Measurements from ENCODE around the gene GATD1. TPM values are rescaled to one million over a fixed set of nuclear protein-coding genes. Genes with fewer than 3 reads are reported as not detected.

GATD1 gene
- total RNA-seq, 1 experiment from 2014 or later = 81.3 TPM

GRCh38 chr11:725624-726202 is 51.6 kb downstream of the GATD1 start:
- no peak for DNase-seq (ENCODE audit: low spot score)
- Histone ChIP-seq H3K4me3 (ENCODE audit: low read depth, low read length, poor library complexity, severe bottlenecking) (peak overlapping the region; percentile 27), H3K27ac (ENCODE audit: low read depth, low read length, poor library complexity, severe bottlenecking) (no peak overlapping the region), H3K27me3 (replicated peaks; ENCODE audit: insufficient read depth, low read depth, low read length, poor library complexity) (peaks cover 27% of the 10 kb centered on the region), H3K36me3 (ENCODE audit: insufficient read depth, low read length, poor library complexity, severe bottlenecking) (no peaks in the 10 kb centered on the region), H3K4me1 (ENCODE audit: insufficient read depth, low read length, poor library complexity, severe bottlenecking) (no peaks in the 10 kb centered on the region), H3K9me3 (ENCODE audit: low read depth, low read length, poor library complexity, severe bottlenecking) (no peaks in the 10 kb centered on the region)
- intact Hi-C loops (cut with micrococcal nuclease; ENCODE audit: unreplicated experiment) = loop anchor here (10.0 kb wide), 1 partner anchor 171 kb away; no protein-coding TSS in a partner anchor
- POLR2A ChIA-PET (ENCODE audit: low non-redundant PET) = no interaction called here
- CTCF ChIA-PET = interaction anchor here (0.6 to 1.0 kb wide), 2 partner anchors 30 to 62 kb away, joined by 3 to 7 read pairs; partner anchors contain the start of gene TMEM80
- BruUV-seq (replicated peaks) = no TSS peak
- TF ChIP-seq EZH2 (IDR thresholded peaks at IDR 0.05; ENCODE audit: borderline replicate concordance, low read depth, low read length, poor library complexity, severe bottlenecking) = no peak
- no peak for TF ChIP-seq CTCF (conservative IDR thresholded peaks at IDR 0.05; ENCODE audit: low read depth, low read length)

- CTCF ChIA-PET = interaction anchor here (0.6 kb wide), 1 partner anchor 112 kb away, joined by 3 read pairs; no protein-coding TSS in a partner anchor
These were observed 52.4 kb downstream of the GATD1 start for GRCh38 chr11:724778-725386.

DNA sequence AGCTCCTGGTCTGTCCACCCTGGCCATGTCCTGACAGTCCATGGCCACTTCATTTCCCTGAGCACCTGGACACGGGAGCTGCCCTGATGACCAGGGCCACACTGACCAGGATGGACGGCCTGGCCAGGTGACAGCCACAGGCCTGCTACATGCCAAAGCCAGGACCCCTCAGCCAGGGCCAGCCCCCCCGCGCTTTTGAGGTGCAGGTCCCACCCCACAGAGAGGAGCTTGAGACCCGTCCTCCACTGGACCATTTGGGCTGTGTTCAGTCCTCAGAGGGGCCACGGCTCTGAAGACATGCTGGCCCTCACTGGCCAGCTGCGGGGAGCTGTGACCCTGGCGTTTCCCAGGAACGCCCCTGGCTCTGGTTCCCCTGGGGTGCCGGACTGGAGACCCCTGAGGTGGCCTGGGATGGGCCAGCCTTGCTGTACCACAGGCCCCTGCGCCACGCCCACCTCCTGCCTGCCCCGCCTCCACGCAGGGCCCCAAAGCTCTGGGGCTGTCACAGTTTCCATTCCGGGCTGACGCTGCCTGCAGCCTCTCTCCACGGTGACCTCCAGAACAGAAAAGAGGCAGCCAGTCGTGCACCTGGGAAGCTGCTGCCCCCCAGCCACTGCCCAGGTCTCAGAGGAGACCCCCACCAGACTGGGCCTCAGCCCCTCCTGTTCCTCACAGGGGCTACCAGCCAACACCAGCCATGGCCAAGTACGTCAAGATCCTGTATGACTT is 53.1 kb downstream of the GATD1 start:
- intact Hi-C loops (cut with micrococcal nuclease; ENCODE audit: unreplicated experiment) = loop anchor here (5.0 to 10.0 kb wide), 2 partner anchors 62 to 169 kb away; no protein-coding TSS in a partner anchor
- no peak for DNase-seq (ENCODE audit: low spot score)
- ChIA-PET POLR2A (ENCODE audit: low non-redundant PET) (interaction anchor here (0.6 kb wide), 1 partner anchor 12 kb away, joined by 3 read pairs; no protein-coding TSS in a partner anchor), CTCF (interaction anchor here (0.6 kb wide), 1 partner anchor 111 kb away, joined by 3 read pairs; no protein-coding TSS in a partner anchor)
- Histone ChIP-seq H3K4me1 (ENCODE audit: insufficient read depth, low read length, poor library complexity, severe bottlenecking) (no peaks in the 10 kb centered on the region), H3K27me3 (replicated peaks; ENCODE audit: insufficient read depth, low read depth, low read length, poor library complexity) (peaks cover 40% of the 10 kb centered on the region), H3K9me3 (ENCODE audit: low read depth, low read length, poor library complexity, severe bottlenecking) (no peaks in the 10 kb centered on the region), H3K27ac (ENCODE audit: low read depth, low read length, poor library complexity, severe bottlenecking) (no peak overlapping the region), H3K36me3 (ENCODE audit: insufficient read depth, low read length, poor library complexity, severe bottlenecking) (no peaks in the 10 kb centered on the region), H3K4me3 (ENCODE audit: low read depth, low read length, poor library complexity, severe bottlenecking) (no peak overlapping the region)
- no TSS peak for BruUV-seq (replicated peaks)
- TF ChIP-seq CTCF (conservative IDR thresholded peaks at IDR 0.05; ENCODE audit: low read depth, low read length) (no peak), EZH2 (IDR thresholded peaks at IDR 0.05; ENCODE audit: borderline replicate concordance, low read depth, low read length, poor library complexity, severe bottlenecking) (no peak)

More at GRCh38 chr11:724778-725386, 52.4 kb downstream of the GATD1 start:
- no peaks in the 10 kb centered on the region for H3K36me3 ChIP-seq (ENCODE audit: insufficient read depth, low read length, poor library complexity, severe bottlenecking)
- no peaks in the 10 kb centered on the region for H3K9me3 ChIP-seq (ENCODE audit: low read depth, low read length, poor library complexity, severe bottlenecking)
- DNase-seq (ENCODE audit: low spot score) = no peak
- H3K4me1 ChIP-seq (ENCODE audit: insufficient read depth, low read length, poor library complexity, severe bottlenecking) = no peaks in the 10 kb centered on the region
- H3K27me3 ChIP-seq (replicated peaks; ENCODE audit: insufficient read depth, low read depth, low read length, poor library complexity) = peaks cover 35% of the 10 kb centered on the region
- H3K4me3 ChIP-seq (ENCODE audit: low read depth, low read length, poor library complexity, severe bottlenecking) = no peak overlapping the region
- intact Hi-C loops (cut with micrococcal nuclease; ENCODE audit: unreplicated experiment) = loop anchor here (5.0 to 10.0 kb wide), 2 partner anchors 63 to 170 kb away; no protein-coding TSS in a partner anchor
- BruUV-seq (replicated peaks) = no TSS peak
- TF ChIP-seq EZH2 (IDR thresholded peaks at IDR 0.05; ENCODE audit: borderline replicate concordance, low read depth, low read length, poor library complexity, severe bottlenecking) = no peak
- POLR2A ChIA-PET (ENCODE audit: low non-redundant PET) = no interaction called here
- no peak overlapping the region for H3K27ac ChIP-seq (ENCODE audit: low read depth, low read length, poor library complexity, severe bottlenecking)
